HEK293 (cell line): ENCODE measurements around the gene PROSER3.

Experiments used
- FEZF1 ChIP-seq: fragments of 450-650 bp; formaldehyde crosslinking; IDR thresholded peaks from 2 replicates; pipeline ENCODE4 v1.5.1; 2016; ENCODE audit warnings: missing biosample characterization, missing genetic modification characterization
- HOXA7 ChIP-seq: sonication (generic); formaldehyde crosslinking; IDR thresholded peaks from 2 replicates; pipeline ENCODE4 v1.8.1; 2022; ENCODE audit warnings: missing genetic modification reagents, borderline replicate concordance
- IKZF3 ChIP-seq: fragments of 450-650 bp; IDR thresholded peaks from 2 replicates; pipeline ENCODE4 v1.5.0; 2018; ENCODE audit warnings: missing biosample characterization, mild to moderate bottlenecking, missing genetic modification characterization, moderate library complexity
- KLF1 ChIP-seq: fragments of 450-650 bp; formaldehyde crosslinking; IDR thresholded peaks from 2 replicates; pipeline ENCODE4 v1.5.1; 2016; ENCODE audit warnings: missing biosample characterization, missing genetic modification characterization
- KLF8 ChIP-seq: fragments of 450-650 bp; formaldehyde crosslinking; IDR thresholded peaks from 2 replicates; pipeline ENCODE4 v1.5.1; 2016; ENCODE audit warnings: missing biosample characterization, missing genetic modification characterization
- MZF1 ChIP-seq: fragments of 450-650 bp; formaldehyde crosslinking; IDR thresholded peaks from 2 replicates; pipeline ENCODE4 v1.5.1; 2017; ENCODE audit warnings: missing biosample characterization, missing genetic modification characterization, borderline replicate concordance
- OSR2 ChIP-seq: fragments of 450-650 bp; formaldehyde crosslinking; IDR thresholded peaks from 2 replicates; pipeline ENCODE4 v1.5.1; 2016; ENCODE audit warnings: missing biosample characterization, missing genetic modification characterization
- WT1 ChIP-seq: fragments of 450-650 bp; formaldehyde crosslinking; IDR thresholded peaks from 2 replicates; pipeline ENCODE4 v1.5.1; 2016; ENCODE audit warnings: missing biosample characterization, missing genetic modification characterization
- YY2 ChIP-seq: fragments of 450-650 bp; formaldehyde crosslinking; IDR thresholded peaks from 2 replicates; pipeline ENCODE4 v1.5.1; 2016; ENCODE audit warnings: missing biosample characterization, missing genetic modification characterization
- ZBTB8A ChIP-seq: fragments of 450-650 bp; formaldehyde crosslinking; IDR thresholded peaks from 2 replicates; pipeline ENCODE4 v1.5.1; 2016; ENCODE audit warnings: missing biosample characterization, missing genetic modification characterization
- ZFP3 ChIP-seq: fragments of 450-650 bp; formaldehyde crosslinking; IDR thresholded peaks from 2 replicates; pipeline ENCODE4 v1.5.1; 2016; ENCODE audit warnings: low read depth, missing biosample characterization, missing genetic modification characterization
- ZNF132 ChIP-seq: fragments of 450-650 bp; formaldehyde crosslinking; IDR thresholded peaks from 2 replicates; pipeline ENCODE4 v1.5.1; 2017; ENCODE audit warnings: missing biosample characterization, missing genetic modification characterization, borderline replicate concordance
- ZNF174 ChIP-seq: fragments of 450-650 bp; formaldehyde crosslinking; IDR thresholded peaks from 2 replicates; pipeline ENCODE4 v1.5.0; 2017; ENCODE audit warnings: missing biosample characterization, mild to moderate bottlenecking, missing genetic modification characterization
- ZNF223 ChIP-seq: fragments of 450-650 bp; formaldehyde crosslinking; IDR thresholded peaks from 2 replicates; pipeline ENCODE4 v1.5.1; 2016; ENCODE audit warnings: missing biosample characterization, missing genetic modification characterization
- ZNF239 ChIP-seq: fragments of 450-650 bp; formaldehyde crosslinking; IDR thresholded peaks from 2 replicates; pipeline ENCODE4 v1.5.1; 2016; ENCODE audit warnings: missing biosample characterization, missing genetic modification characterization
- ZNF302 ChIP-seq: fragments of 450-650 bp; formaldehyde crosslinking; IDR thresholded peaks from 2 replicates; pipeline ENCODE4 v1.5.1; 2016; ENCODE audit warnings: missing biosample characterization, missing genetic modification characterization, low read depth
- ZNF324 ChIP-seq: fragments of 450-650 bp; formaldehyde crosslinking; IDR thresholded peaks from 2 replicates; pipeline ENCODE4 v1.5.1; 2016; ENCODE audit warnings: missing biosample characterization, missing genetic modification characterization
- ZNF423 ChIP-seq: fragments of 450-650 bp; formaldehyde crosslinking; IDR thresholded peaks from 2 replicates; pipeline ENCODE4 v1.5.1; 2016; ENCODE audit warnings: missing biosample characterization, missing genetic modification characterization
- ZNF433 ChIP-seq: fragments of 450-650 bp; formaldehyde crosslinking; IDR thresholded peaks from 2 replicates; pipeline ENCODE4 v1.5.1; 2016; ENCODE audit warnings: missing biosample characterization, missing genetic modification characterization, low read depth
- ZNF548 ChIP-seq: fragments of 450-650 bp; formaldehyde crosslinking; IDR thresholded peaks from 2 replicates; pipeline ENCODE4 v1.5.1; 2016; ENCODE audit warnings: missing biosample characterization, missing genetic modification characterization
- ZNF561 ChIP-seq: fragments of 450-650 bp; IDR thresholded peaks from 2 replicates; pipeline ENCODE4 v1.5.1; 2018; ENCODE audit warnings: missing biosample characterization, missing genetic modification characterization, borderline replicate concordance
- ZNF571 ChIP-seq: fragments of 450-650 bp; formaldehyde crosslinking; IDR thresholded peaks from 2 replicates; pipeline ENCODE4 v1.5.0; 2017; ENCODE audit warnings: missing biosample characterization, missing genetic modification characterization
- ZNF596 ChIP-seq: fragments of 450-650 bp; IDR thresholded peaks from 2 replicates; pipeline ENCODE4 v1.5.0; 2018; ENCODE audit warnings: missing biosample characterization, mild to moderate bottlenecking, missing genetic modification characterization, moderate library complexity
- ZNF626 ChIP-seq: fragments of 450-650 bp; sonication (Bioruptor Pico); formaldehyde crosslinking; IDR thresholded peaks from 2 replicates; pipeline ENCODE4 v1.5.1; 2018; ENCODE audit warnings: missing biosample characterization, missing genetic modification characterization, inconsistent platforms
- ZNF830 ChIP-seq: fragments of 450-650 bp; IDR thresholded peaks from 2 replicates; pipeline ENCODE4 v1.5.0; 2018; ENCODE audit warnings: missing biosample characterization, missing genetic modification characterization, low read depth, mild to moderate bottlenecking, moderate library complexity
- ZNF837 ChIP-seq: fragments of 450-650 bp; formaldehyde crosslinking; IDR thresholded peaks from 2 replicates; pipeline ENCODE4 v1.5.1; 2016; ENCODE audit warnings: missing biosample characterization, missing genetic modification characterization
- ZNF843 ChIP-seq: fragments of 450-650 bp; formaldehyde crosslinking; IDR thresholded peaks from 2 replicates; pipeline ENCODE4 v1.5.1; 2016; ENCODE audit warnings: missing biosample characterization, missing genetic modification characterization
- ZXDB ChIP-seq: fragments of 450-650 bp; formaldehyde crosslinking; IDR thresholded peaks from 2 replicates; pipeline ENCODE4 v1.5.1; 2016; ENCODE audit warnings: missing biosample characterization, missing genetic modification characterization
- TF ChIP-seq, protein P1 (sequence below): fragments of 450-650 bp; formaldehyde crosslinking; IDR thresholded peaks from 2 replicates; pipeline ENCODE4 v1.5.1; 2016; ENCODE audit warnings: missing biosample characterization, missing genetic modification characterization
- TF ChIP-seq, protein P2 (sequence below): fragments of 450-650 bp; formaldehyde crosslinking; IDR thresholded peaks from 2 replicates; pipeline ENCODE4; 2016; ENCODE audit warnings: missing biosample characterization, missing genetic modification characterization
- TF ChIP-seq, protein P3 (sequence below): fragments of 450-650 bp; formaldehyde crosslinking; IDR thresholded peaks from 2 replicates; pipeline ENCODE4 v1.5.1; 2017; ENCODE audit warnings: missing biosample characterization, missing genetic modification characterization
- TF ChIP-seq, protein P4 (sequence below): fragments of 450-650 bp; formaldehyde crosslinking; IDR thresholded peaks from 2 replicates; pipeline ENCODE4 v1.5.1; 2016; ENCODE audit warnings: missing biosample characterization, missing genetic modification characterization
- TF ChIP-seq, protein P5 (sequence below): fragments of 450-650 bp; formaldehyde crosslinking; IDR thresholded peaks from 2 replicates; pipeline ENCODE4 v1.5.1; 2016; ENCODE audit warnings: missing biosample characterization, missing genetic modification characterization
- TF ChIP-seq, protein P6 (sequence below): fragments of 450-650 bp; formaldehyde crosslinking; IDR thresholded peaks from 2 replicates; pipeline ENCODE4 v1.5.1; 2016; ENCODE audit warnings: missing biosample characterization, missing genetic modification characterization

Gene PROSER3

DNA sequence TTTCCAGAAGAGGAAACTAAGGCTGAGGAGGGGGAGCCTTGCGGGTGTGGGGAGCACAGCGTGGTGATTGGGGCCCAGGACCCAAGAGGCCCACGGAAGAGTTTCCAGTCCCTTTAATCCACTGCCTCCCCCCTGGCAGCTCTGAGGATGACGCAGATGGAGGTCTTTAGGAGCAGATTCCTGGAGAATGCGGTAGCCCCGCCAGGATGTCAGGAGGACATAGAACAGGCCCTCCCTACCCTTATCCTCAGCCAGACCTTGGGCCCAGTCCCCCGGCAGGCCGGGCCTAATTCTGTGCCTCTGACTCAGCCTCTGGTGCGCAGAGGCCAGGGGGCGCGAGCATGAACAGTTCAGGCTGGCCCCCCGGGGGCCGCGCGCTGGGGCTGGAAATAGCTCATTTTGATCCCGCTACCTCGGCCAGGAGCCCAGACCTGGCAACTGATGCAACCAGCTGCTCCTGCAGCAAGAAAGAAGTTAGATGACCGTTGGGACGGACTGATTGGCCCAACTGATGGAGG is 686 bp upstream of the PROSER3 start (continued):
- TF ChIP-seq, protein P1, sequence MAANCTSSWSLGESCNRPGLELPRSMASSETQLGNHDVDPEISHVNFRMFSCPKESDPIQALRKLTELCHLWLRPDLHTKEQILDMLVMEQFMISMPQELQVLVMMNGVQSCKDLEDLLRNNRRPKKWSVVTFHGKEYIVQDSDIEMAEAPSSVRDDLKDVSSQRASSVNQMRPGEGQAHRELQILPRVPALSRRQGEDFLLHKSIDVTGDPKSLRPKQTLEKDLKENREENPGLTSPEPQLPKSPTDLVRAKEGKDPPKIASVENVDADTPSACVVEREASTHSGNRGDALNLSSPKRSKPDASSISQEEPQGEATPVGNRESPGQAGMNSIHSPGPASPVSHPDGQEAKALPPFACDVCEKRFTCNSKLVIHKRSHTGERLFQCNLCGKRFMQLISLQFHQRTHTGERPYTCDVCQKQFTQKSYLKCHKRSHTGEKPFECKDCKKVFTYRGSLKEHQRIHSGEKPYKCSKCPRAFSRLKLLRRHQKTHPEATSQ (tag by site-specific recombination) = 0 out of 2 replicates have a peak, but pooled peaks have one; percentile 64
- TF ChIP-seq ZNF561 (tag by site-specific recombination) = peak; percentile 85; the same call in 1 of the 2 replicates
- no peak; the same call in 1 of the 2 replicates for TF ChIP-seq ZNF423 (tag by site-specific recombination)
- TF ChIP-seq, protein P2, sequence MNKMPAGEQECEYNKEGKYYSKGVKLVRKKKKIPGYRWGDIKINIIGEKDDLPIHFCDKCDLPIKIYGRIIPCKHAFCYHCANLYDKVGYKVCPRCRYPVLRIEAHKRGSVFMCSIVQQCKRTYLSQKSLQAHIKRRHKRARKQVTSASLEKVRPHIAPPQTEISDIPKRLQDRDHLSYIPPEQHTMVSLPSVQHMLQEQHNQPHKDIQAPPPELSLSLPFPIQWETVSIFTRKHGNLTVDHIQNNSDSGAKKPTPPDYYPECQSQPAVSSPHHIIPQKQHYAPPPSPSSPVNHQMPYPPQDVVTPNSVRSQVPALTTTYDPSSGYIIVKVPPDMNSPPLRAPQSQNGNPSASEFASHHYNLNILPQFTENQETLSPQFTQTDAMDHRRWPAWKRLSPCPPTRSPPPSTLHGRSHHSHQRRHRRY = 0 out of 2 replicates have a peak, but pooled peaks have one; percentile 15
- TF ChIP-seq KLF1 = no peak
- TF ChIP-seq ZBTB8A = 0 out of 2 replicates have a peak, but pooled peaks have one; percentile 18
- TF ChIP-seq ZNF324 (tag by site-specific recombination) = no peak
- TF ChIP-seq YY2 (tag by site-specific recombination) = no peak
- peak; percentile 64; the same call in 1 of the 2 replicates for TF ChIP-seq ZNF596 (tag by site-specific recombination)
- TF ChIP-seq WT1 (tag by site-specific recombination) = no peak; the same call in 1 of the 2 replicates
- TF ChIP-seq, protein P3, sequence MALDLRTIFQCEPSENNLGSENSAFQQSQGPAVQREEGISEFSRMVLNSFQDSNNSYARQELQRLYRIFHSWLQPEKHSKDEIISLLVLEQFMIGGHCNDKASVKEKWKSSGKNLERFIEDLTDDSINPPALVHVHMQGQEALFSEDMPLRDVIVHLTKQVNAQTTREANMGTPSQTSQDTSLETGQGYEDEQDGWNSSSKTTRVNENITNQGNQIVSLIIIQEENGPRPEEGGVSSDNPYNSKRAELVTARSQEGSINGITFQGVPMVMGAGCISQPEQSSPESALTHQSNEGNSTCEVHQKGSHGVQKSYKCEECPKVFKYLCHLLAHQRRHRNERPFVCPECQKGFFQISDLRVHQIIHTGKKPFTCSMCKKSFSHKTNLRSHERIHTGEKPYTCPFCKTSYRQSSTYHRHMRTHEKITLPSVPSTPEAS = 0 out of 2 replicates have a peak, but pooled peaks have one; percentile 44
- peak; percentile 68 for TF ChIP-seq OSR2 (tag by site-specific recombination)
- TF ChIP-seq HOXA7 = no peak
- no peak for TF ChIP-seq ZNF174
- TF ChIP-seq KLF8 (tag by site-specific recombination) = no peak
- peak; percentile 91 for TF ChIP-seq IKZF3 (tag by site-specific recombination)
- no peak for TF ChIP-seq FEZF1
- TF ChIP-seq, protein P4, sequence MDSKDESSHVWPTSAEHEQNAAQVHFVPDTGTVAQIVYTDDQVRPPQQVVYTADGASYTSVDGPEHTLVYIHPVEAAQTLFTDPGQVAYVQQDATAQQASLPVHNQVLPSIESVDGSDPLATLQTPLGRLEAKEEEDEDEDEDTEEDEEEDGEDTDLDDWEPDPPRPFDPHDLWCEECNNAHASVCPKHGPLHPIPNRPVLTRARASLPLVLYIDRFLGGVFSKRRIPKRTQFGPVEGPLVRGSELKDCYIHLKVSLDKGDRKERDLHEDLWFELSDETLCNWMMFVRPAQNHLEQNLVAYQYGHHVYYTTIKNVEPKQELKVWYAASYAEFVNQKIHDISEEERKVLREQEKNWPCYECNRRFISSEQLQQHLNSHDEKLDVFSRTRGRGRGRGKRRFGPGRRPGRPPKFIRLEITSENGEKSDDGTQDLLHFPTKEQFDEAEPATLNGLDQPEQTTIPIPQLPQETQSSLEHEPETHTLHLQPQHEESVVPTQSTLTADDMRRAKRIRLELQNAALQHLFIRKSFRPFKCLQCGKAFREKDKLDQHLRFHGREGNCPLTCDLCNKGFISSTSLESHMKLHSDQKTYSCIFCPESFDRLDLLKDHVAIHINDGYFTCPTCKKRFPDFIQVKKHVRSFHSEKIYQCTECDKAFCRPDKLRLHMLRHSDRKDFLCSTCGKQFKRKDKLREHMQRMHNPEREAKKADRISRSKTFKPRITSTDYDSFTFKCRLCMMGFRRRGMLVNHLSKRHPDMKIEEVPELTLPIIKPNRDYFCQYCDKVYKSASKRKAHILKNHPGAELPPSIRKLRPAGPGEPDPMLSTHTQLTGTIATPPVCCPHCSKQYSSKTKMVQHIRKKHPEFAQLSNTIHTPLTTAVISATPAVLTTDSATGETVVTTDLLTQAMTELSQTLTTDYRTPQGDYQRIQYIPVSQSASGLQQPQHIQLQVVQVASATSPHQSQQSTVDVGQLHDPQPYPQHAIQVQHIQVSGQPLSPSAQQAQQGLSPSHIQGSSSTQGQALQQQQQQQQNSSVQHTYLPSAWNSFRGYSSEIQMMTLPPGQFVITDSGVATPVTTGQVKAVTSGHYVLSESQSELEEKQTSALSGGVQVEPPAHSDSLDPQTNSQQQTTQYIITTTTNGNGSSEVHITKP (tag by site-specific recombination) = peak; percentile 61; the same call in 1 of the 2 replicates
- TF ChIP-seq ZNF837 (tag by site-specific recombination) = no peak
- TF ChIP-seq, protein P5, sequence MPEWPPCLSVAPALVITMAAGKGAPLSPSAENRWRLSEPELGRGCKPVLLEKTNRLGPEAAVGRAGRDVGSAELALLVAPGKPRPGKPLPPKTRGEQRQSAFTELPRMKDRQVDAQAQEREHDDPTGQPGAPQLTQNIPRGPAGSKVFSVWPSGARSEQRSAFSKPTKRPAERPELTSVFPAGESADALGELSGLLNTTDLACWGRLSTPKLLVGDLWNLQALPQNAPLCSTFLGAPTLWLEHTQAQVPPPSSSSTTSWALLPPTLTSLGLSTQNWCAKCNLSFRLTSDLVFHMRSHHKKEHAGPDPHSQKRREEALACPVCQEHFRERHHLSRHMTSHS (tag by site-specific recombination) = no peak
- TF ChIP-seq ZXDB (tag by site-specific recombination) = peak; percentile 46
- TF ChIP-seq ZNF132 (tag by site-specific recombination) = no peak
- TF ChIP-seq ZNF548 = no peak
- TF ChIP-seq ZNF626 (tag by site-specific recombination) = no peak
- TF ChIP-seq ZNF830 (tag by site-specific recombination) = no peak
- TF ChIP-seq ZNF843 (tag by site-specific recombination) = no peak
- TF ChIP-seq MZF1 (tag by site-specific recombination) = no peak
- TF ChIP-seq ZNF302 = no peak
- TF ChIP-seq ZNF433 (tag by site-specific recombination) = no peak
- no peak for TF ChIP-seq ZNF239 (tag by site-specific recombination)
- no peak for TF ChIP-seq ZNF571
- TF ChIP-seq, protein P6, sequence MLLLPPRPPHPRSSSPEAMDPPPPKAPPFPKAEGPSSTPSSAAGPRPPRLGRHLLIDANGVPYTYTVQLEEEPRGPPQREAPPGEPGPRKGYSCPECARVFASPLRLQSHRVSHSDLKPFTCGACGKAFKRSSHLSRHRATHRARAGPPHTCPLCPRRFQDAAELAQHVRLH (tag by site-specific recombination) = no peak
- no peak for TF ChIP-seq ZFP3 (tag by site-specific recombination)
- TF ChIP-seq ZNF223 (tag by site-specific recombination) = no peak
